Measurements from ENCODE around the gene CDH16.

GRCh38 chr16:66948134-66948836 lies 29.6 kb upstream of the CDH16 start:
- TF ChIP-seq CTCF (IDR thresholded peaks at IDR 0.05; ENCODE audit: poor library complexity) (no peak), EZH2 (IDR thresholded peaks at IDR 0.05; ENCODE audit: borderline replicate concordance) (no peak)

Measured in hepatocyte (in vitro differentiated cells).